ENCODE measurements around the gene GPR32.

GRCh38 chr19:50729894-50730293, 40.4 kb upstream of the GPR32 start:
- TF ChIP-seq CTCF (conservative IDR thresholded peaks at IDR 0.05 in 1 of 2, IDR thresholded peaks at IDR 0.05 in 1 of 2; ENCODE audit: extremely low read depth in 1 of 2, insufficient read depth in 1 of 2, low read depth in 1 of 2, low read length in 2 of 2), result no peak
- no peak for TF ChIP-seq EZH2 (IDR thresholded peaks at IDR 0.05; ENCODE audit: borderline replicate concordance, low read length)
